ENCODE results near the gene CCDC192.
"Not testable (repeated sequence)": the region's sequence is repeated elsewhere in the genome, so short reads cannot be mapped to it uniquely, and the experiment has no call there.

The CCDC192 gene

GRCh38 chr5:127762412-127762811 lies 59.2 kb downstream of the CCDC192 start:
- no peak for DNase-seq (ENCODE audit: low spot score)

- DNase-seq (ENCODE audit: low spot score): no peak
Measured at GRCh38 chr5:127766676-127767335, 63.6 kb downstream of the CCDC192 start.

- no peak for DNase-seq (ENCODE audit: low spot score)
Measured at GRCh38 chr5:127769386-127769785, 66.2 kb downstream of the CCDC192 start.

GRCh38 chr5:127770272-127770671 lies 67.1 kb downstream of the CCDC192 start:
- DNase-seq (ENCODE audit: low spot score): no peak

GRCh38 chr5:127772531-127772930 lies 69.3 kb downstream of the CCDC192 start:
- no peak for DNase-seq (ENCODE audit: low spot score)

GRCh38 chr5:127774221-127774620 lies 71.0 kb downstream of the CCDC192 start:
- DNase-seq (ENCODE audit: low spot score): no peak

- no peak for DNase-seq (ENCODE audit: low spot score)
Measured at GRCh38 chr5:127776477-127776876, 73.3 kb downstream of the CCDC192 start.

- DNase-seq (ENCODE audit: low spot score): no peak
Measured at GRCh38 chr5:127777957-127778356, 74.8 kb downstream of the CCDC192 start.

- not testable (repeated sequence) for DNase-seq (ENCODE audit: low spot score)
Measured at GRCh38 chr5:127782450-127782849, 79.3 kb downstream of the CCDC192 start.

- DNase-seq (ENCODE audit: low spot score): no peak
Measured at GRCh38 chr5:127785098-127785927, 82.1 kb downstream of the CCDC192 start.

- DNase-seq (ENCODE audit: low spot score): no peak
Measured at GRCh38 chr5:127791439-127791838, 88.2 kb downstream of the CCDC192 start.

- DNase-seq (ENCODE audit: low spot score): not testable (repeated sequence)
Measured at GRCh38 chr5:127791908-127792307, 88.7 kb downstream of the CCDC192 start.

- DNase-seq (ENCODE audit: low spot score): no peak
Measured at GRCh38 chr5:127793052-127793451, 89.9 kb downstream of the CCDC192 start.

GRCh38 chr5:127793879-127794278 lies 90.7 kb downstream of the CCDC192 start:
- DNase-seq (ENCODE audit: low spot score): no peak

- no peak for DNase-seq (ENCODE audit: low spot score)
Measured at GRCh38 chr5:127796211-127796610, 93.0 kb downstream of the CCDC192 start.

GRCh38 chr5:127799293-127799905 lies 96.2 kb downstream of the CCDC192 start:
- DNase-seq (ENCODE audit: low spot score): no peak

GRCh38 chr5:127801751-127802476 lies 98.7 kb downstream of the CCDC192 start:
- no peak for DNase-seq (ENCODE audit: low spot score)

GRCh38 chr5:127802477-127802865 lies 99.3 kb downstream of the CCDC192 start:
- no peak for DNase-seq (ENCODE audit: low spot score)

- no peak for DNase-seq (ENCODE audit: low spot score)
Measured at GRCh38 chr5:127804886-127805426, 101.8 kb downstream of the CCDC192 start.

GRCh38 chr5:127805448-127805847 lies 102.3 kb downstream of the CCDC192 start:
- no peak for DNase-seq (ENCODE audit: low spot score)

GRCh38 chr5:127806776-127807175 lies 103.6 kb downstream of the CCDC192 start:
- no peak for DNase-seq (ENCODE audit: low spot score)

- DNase-seq (ENCODE audit: low spot score): no peak
Measured at GRCh38 chr5:127809533-127809932, 106.3 kb downstream of the CCDC192 start.
